ENCODE results near the gene CLIP4.

Gene CLIP4

GRCh38 chr2:29189052-29189451, 73.8 kb downstream of the CLIP4 start:
- DNase-seq (ENCODE audit: low read depth in 2 of 2): no peak

GRCh38 chr2:29191817-29192216, 76.6 kb downstream of the CLIP4 start:
- no peak for DNase-seq (ENCODE audit: low read depth in 2 of 2)

DNA sequence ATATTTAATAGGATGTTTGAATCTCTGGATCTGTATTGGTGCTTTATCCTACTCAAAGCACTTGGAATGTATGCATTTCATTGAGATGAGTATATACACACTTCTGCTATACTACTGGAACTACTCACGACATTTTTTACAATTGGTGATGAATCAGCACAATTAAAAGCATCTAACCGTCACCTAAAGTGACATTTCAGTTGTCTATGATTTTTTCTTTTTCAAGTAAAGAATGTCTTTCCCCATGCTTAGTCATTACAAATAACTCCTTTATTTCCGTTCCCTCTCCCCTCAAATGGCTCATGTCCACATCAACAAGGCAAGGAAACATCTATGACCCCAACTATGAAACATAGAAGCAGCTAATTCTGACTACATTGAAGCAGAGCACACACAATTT, 77.3 kb downstream of the CLIP4 start:
- DNase-seq (ENCODE audit: low read depth in 2 of 2): peak; percentile 77 to 80

- no peak for DNase-seq (ENCODE audit: low read depth in 2 of 2)
Measured at GRCh38 chr2:29193111-29193510, 77.9 kb downstream of the CLIP4 start.

DNA sequence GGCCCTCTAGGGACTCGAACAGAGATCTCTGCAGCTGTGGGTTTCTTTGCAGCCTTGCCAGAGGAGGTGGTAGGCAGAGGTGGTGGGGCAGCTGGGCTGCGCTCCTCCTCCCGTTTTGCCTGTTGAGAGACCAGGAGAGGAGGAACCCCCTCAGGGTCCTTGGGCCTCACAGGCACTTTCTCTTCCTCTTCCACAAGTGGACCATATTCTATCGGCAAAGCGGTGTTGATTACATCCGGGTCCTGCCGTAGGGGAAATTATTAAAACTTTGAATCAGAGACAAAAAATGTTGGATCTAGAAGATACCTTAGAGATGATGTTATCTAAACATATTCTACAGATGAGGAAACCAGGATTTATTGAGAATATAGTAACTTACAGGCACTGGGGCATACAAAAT, 78.5 kb downstream of the CLIP4 start:
- DNase-seq (ENCODE audit: low read depth in 2 of 2): no peak

DNA sequence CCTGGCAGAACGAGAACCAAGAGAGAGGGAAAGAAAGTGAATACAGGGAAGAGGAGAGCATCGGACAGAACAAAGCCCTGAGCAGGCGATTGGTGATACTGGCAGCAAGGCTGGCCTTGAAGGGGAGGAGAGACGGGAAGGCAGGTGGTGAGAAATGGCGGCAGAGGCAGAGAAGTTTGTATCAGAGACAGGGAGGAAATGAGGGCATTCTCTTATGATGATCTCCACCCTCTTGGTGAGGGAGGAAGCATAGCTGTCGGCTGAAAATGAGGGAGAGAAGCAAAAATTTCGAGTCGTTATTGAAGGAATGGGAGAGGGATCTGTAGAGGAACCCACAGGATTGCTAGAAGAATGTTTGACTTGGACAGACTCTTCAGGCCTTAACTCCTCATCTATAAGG, 80.6 kb downstream of the CLIP4 start:
- peak in 1 of 2 experiments; percentile 15 for DNase-seq (ENCODE audit: low read depth in 2 of 2)

DNA sequence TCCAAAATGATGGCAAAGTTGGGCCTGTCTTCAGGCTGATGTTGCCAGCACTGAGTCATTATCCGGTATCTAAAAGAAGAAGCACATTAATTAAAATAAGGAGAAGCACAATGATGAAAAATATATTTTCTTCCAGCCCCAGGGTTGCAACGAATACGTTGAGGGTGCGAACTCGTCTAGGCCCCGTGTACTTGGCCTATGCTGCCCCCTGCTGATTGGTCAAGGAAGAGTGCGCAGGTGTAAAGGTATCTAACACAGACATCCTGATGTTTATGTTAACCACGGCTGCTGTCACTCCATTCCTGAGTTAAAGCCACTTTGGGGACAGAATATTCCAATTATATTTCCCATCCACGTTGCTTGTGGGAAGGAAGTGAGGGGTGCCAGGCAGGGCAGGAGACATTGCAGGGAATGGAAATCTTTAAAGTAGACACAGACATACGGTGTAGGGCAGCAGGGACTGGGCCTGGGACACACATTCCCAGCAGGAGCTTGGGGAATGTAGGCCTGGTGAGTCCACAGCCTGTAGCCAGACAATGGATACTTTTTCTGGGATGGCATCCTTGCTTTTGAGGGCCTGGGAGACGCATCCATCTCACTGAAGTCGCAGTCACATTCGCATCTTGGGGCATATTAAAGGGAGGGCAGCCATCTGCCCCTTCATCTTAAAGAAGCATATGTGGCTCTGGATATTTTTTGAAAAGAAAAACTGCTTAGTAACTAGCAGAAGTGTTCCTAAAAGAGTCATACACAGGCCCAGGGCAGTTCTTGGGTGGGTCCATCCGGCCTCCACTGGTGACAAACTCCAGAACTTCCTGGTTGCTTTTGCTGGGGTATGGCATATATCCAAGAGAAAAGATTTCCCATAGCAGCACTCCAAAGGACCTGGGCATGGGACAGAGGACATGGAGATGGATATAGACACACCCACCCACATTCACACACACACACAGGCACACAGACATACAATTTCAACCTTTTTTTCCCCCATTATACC, 81.9 kb downstream of the CLIP4 start:
- DNase-seq (ENCODE audit: low read depth in 2 of 2): peak; percentile 29 to 39

GRCh38 chr2:29201979-29202378, 86.8 kb downstream of the CLIP4 start:
- DNase-seq (ENCODE audit: low read depth in 2 of 2): no peak

- DNase-seq (ENCODE audit: low read depth in 2 of 2): no peak
Measured at GRCh38 chr2:29202819-29203495, 87.7 kb downstream of the CLIP4 start.

DNA sequence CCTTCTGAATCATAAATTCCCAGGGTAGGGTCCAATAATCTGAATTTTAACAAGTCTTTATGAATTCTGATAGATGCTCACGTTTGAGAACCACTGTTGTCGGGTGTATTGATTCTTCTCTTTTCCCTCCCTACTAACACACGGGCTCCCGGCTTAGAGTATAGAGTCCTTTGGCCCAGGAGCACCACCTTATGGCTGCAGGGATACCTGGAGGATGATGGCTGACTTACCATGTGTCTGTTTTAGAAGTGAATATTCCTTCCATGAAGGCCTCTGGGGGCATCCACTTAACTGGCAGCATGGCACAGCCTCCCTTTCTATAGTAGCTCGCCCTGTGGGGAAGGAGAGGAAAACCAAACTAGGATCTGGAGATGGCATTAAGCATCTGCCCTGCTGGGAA, 91.7 kb downstream of the CLIP4 start:
- DNase-seq (ENCODE audit: low read depth in 2 of 2): no peak

- no peak for DNase-seq (ENCODE audit: low read depth in 2 of 2)
Measured at GRCh38 chr2:29207352-29208148, 92.3 kb downstream of the CLIP4 start.

DNA sequence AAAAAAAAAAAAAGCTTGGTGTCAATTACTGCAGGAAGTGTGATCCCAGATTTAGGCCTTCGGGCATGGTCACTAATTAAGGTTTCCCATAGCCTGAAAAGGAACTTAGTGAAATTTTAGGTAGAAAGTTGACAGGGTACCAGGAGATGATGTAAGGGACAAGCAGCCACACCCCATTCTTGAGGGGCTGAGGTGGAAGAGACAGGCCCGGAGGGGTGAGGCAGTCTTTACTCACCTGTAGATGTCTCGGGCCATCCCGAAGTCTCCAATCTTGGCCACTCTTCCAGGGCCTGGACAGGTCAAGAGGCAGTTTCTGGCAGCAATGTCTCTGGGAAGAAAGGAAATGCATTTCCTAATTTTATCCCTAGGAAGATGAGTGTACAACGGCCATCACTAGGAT, 94.3 kb downstream of the CLIP4 start:
- no peak for DNase-seq (ENCODE audit: low read depth in 2 of 2)

- DNase-seq (ENCODE audit: low read depth in 2 of 2): no peak
Measured at GRCh38 chr2:29212009-29212408, 96.8 kb downstream of the CLIP4 start.

GRCh38 chr2:29213888-29214291, 98.7 kb downstream of the CLIP4 start:
- DNase-seq (ENCODE audit: low read depth in 2 of 2): no peak

GRCh38 chr2:29215073-29215472, 99.9 kb downstream of the CLIP4 start:
- no peak for DNase-seq (ENCODE audit: low read depth in 2 of 2)

- no peak for DNase-seq (ENCODE audit: low read depth in 2 of 2)
Measured at GRCh38 chr2:29215739-29216608, 100.8 kb downstream of the CLIP4 start.

DNA sequence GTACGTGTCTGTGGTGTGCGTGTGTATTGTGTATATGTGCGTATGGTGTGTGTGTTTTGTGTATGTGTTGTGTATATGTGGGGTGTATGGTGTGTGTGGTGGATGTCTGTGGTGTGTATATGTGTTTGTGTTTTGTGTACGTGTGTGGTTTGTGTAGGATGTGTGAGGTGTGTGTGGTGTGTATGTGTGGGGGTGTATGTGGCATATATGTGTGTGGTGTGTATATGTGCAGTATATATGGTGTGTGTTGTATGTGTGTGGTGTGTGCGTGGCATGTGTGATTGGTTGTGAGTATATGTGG, 101.3 kb downstream of the CLIP4 start:
- DNase-seq (ENCODE audit: low read depth in 2 of 2): no peak

DNA sequence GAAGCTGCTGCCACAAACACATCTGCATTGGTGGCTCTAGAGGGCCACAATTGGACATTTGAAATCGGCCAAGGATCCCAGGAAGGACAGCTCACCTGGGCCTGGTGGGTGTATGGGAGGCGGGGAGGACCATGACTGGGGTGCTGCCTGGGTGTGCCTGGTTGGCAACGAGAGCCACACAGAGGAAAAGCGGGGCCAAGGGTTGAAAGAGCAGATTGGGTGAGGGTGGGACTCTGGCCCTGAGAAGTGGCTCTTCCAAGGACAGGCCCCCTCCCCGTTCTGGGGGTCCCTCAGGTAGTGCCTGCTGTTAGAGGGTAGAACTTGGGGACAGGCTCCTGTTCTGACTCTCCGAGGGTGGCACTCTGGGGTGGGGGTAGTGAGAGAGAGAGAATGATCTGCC, 102.9 kb downstream of the CLIP4 start:
- no peak for DNase-seq (ENCODE audit: low read depth in 2 of 2)

DNA sequence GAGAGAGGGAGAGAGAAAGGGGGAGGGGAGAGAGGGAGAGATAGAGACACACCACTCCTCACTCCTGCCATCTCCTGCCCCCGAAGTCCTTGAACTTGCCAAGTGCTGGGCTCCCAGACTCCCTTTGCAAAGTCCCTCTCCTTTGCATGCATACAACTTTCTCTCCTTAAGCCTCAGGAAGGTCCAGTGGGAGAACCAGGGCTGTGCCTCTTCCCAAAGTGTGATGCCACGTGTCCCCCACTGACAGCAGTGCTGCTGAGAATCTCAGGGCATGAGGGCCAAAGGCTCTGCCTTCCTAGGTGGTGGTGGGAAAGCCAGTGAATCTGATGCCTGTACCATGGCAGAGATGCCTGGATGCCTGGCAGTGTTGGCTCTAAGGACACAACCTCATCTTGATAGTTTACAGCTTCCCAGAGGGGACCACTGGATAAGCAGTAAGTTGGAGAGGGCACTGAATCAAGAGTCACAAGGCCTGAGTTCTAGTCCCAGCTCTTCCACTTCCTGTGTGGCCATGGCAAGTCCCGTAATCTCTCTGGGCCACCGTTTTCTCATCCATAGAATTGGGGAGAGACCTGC, 103.4 kb downstream of the CLIP4 start:
- no peak for DNase-seq (ENCODE audit: low read depth in 2 of 2)

- no peak for DNase-seq (ENCODE audit: low read depth in 2 of 2)
Measured at GRCh38 chr2:29219374-29219773, 104.2 kb downstream of the CLIP4 start.
